Kidney (tissue), 14 donors: ENCODE results near the gene IGLL5. TPM values are rescaled to one million over a fixed set of nuclear protein-coding genes. Genes with fewer than 3 reads are reported as not detected.

Source experiments
- DNase-seq, 5 donors: peaks; one replicate each; pipeline ENCODE4 v3.0.0-alpha.2; 2013 to 2020
- FAIRE-seq: peaks from 2 replicates; lab custom pipeline; 2012; peaks lifted over from hg19 to GRCh38; lab: Jason Lieb, UNC
- H3K27ac ChIP-seq, 2 donors: one replicate each; pipeline ENCODE4 v1.7.0; 2013; ENCODE audit warnings: low read depth in 2 of 2, low read length in 2 of 2, inconsistent platforms in 1 of 2
- H3K27me3 ChIP-seq: one replicate; pipeline ENCODE4 v1.7.1; 2013; ENCODE audit warnings: low read length, inconsistent platforms; ENCODE audit not compliant: control insufficient read depth, insufficient read depth
- H3K36me3 ChIP-seq, 3 donors: one replicate each; pipeline versions ENCODE4 v1.7.0 to v1.7.1; 2013; ENCODE audit warnings: low read length in 3 of 3, control low read depth in 1 of 3, inconsistent platforms in 1 of 3; ENCODE audit not compliant: insufficient read depth in 3 of 3, control insufficient read depth in 2 of 3
- H3K4me1 ChIP-seq, 3 donors: one replicate each; pipeline versions ENCODE4 v1.7.0 to v1.7.1; 2013; ENCODE audit warnings: low read length in 3 of 3, inconsistent platforms in 1 of 3, low read depth in 1 of 3; ENCODE audit not compliant: control insufficient read depth in 2 of 3, insufficient read depth in 2 of 3
- H3K4me3 ChIP-seq, 3 donors: one replicate each; pipeline versions ENCODE4 v1.7.0 to v1.8.1; 2013; ENCODE audit warnings: low read length in 3 of 3, control low read depth in 1 of 3, inconsistent platforms in 1 of 3
- H3K9ac ChIP-seq, 3 donors: one replicate each; pipeline versions ENCODE4 v1.7.0 to v1.7.1; 2013; ENCODE audit warnings: low read length in 3 of 3, control low read depth in 1 of 3, inconsistent platforms in 1 of 3
- H3K9me3 ChIP-seq, 3 donors: one replicate each; pipeline versions ENCODE4 v1.7.0 to v1.7.1; 2013; ENCODE audit warnings: low read length in 3 of 3, control low read depth in 1 of 3, inconsistent platforms in 1 of 3; ENCODE audit not compliant: control insufficient read depth in 2 of 3, insufficient read depth in 1 of 3
- CTCF ChIP-seq: IDR thresholded peaks from 3 replicates; pipeline ENCODE4 v1.5.1; 2012; ENCODE audit warnings: mild to moderate bottlenecking, moderate library complexity, borderline replicate concordance; ENCODE audit not compliant: insufficient read depth; ENCODE audit errors: extremely low read depth
- intact Hi-C: fragments of 100-400 bp; cut with DNase I; formaldehyde crosslinking; loops from one replicate; pipeline ENCODE4 v1.11.1; 2022
- polyA plus RNA-seq: library from polyadenylated mRNA; stranded (reverse); fragments of 350-450 nt; fragmentation: Illumina TruSeq; extraction: RNeasy Lipid Tissue Mini Kit (QIAGEN cat#74804); gene quantifications from one replicate; pipeline ENCODE4 v1.2.3, GENCODE V29; 2014; ENCODE audit warnings: low read depth, low replicate concordance; ENCODE audit not compliant: insufficient read depth
- total RNA-seq: library from RNA; stranded (reverse); fragmentation: NEBNext Ultra II Directional; extraction: Animal tissue kit (Norgen Biotek cat#: 25700); gene quantifications from one replicate; pipeline ENCODE4 v1.2.1, GENCODE V29; 2021
- donor health status: control.
- donor health status: control.
- donor health status: control.
- donor health status: control.
- donor health status: control.
- donor health status: DM: yes; HTN: yes; CAD: no.
- donor health status: Normal renal cell carcinoma (clear cell type).

IGLL5 gene
- total and polyA plus RNA-seq, 2 donors from 2014 or later = 1.9 to 103 TPM

DNA sequence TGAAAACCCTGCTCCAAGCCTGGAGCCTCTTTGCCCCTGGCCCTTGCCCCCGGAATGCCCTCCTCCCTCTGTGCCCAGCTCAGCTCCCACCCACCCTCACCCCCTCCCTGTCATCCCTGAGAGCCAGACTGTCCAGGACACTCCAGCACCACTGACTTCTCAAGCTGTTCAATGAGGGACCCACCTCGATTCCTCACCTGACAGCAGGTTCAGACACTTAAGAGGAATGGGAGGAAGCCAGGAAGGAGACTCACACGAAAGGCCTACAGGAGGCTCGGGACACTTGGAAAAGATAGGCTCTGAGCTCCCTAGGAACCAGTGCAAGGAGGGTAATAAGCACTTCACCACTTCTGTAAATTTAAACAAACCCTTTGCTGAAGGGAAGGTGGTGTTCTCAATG, 35.8 kb downstream of the IGLL5 start:
- FAIRE-seq (no peak), DNase-seq (peak in 1 of 5 donors; percentile 1)
- Histone ChIP-seq H3K9ac (no peak overlapping the region), H3K36me3 (no peaks in the 10 kb centered on the region), H3K27me3 (no peaks in the 10 kb centered on the region), H3K27ac (no peak overlapping the region), H3K9me3 (no peaks in the 10 kb centered on the region), H3K4me1 (no peaks in the 10 kb centered on the region), H3K4me3 (no peak overlapping the region)
- intact Hi-C loops = no loop called here
- no peak for TF ChIP-seq CTCF

DNA sequence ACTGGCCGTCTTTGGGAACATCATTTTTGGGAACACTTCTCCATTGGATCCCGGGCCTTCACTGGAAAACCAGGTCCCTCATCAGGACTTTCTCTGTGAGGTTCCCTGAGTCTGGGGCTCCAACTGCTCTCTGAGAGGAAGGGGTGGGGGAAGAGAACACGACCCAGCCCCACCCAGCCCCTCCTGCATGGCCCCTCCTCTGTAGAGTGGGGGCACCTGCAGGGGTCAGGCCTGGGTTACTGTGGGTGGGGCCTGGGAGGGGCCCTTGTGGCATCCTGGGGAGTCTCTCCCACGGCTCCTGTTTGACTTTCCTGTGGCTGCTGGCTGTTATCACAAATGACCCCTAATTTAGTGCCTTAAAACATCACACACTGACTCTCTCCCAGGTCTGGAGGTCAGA, 36.3 kb downstream of the IGLL5 start:
- Histone ChIP-seq H3K27me3 (no peaks in the 10 kb centered on the region), H3K4me3 (no peak overlapping the region), H3K4me1 (no peaks in the 10 kb centered on the region), H3K36me3 (no peaks in the 10 kb centered on the region), H3K9ac (no peak overlapping the region), H3K27ac (no peak overlapping the region), H3K9me3 (no peaks in the 10 kb centered on the region)
- FAIRE-seq (no peak), DNase-seq (peak in 1 of 5 donors; percentile 38)
- intact Hi-C loops = no loop called here
- no peak for TF ChIP-seq CTCF

GRCh38 chr22:22924369-22925145, 36.9 kb downstream of the IGLL5 start:
- Histone ChIP-seq H3K36me3 (no peaks in the 10 kb centered on the region), H3K27me3 (no peaks in the 10 kb centered on the region), H3K9me3 (no peaks in the 10 kb centered on the region), H3K27ac (no peak overlapping the region), H3K4me1 (no peaks in the 10 kb centered on the region), H3K9ac (no peak overlapping the region), H3K4me3 (no peak overlapping the region)
- TF ChIP-seq CTCF = no peak
- FAIRE-seq (no peak), DNase-seq (no peak)
- intact Hi-C loops = no loop called here
